ENCODE results near the gene GSG1.

GSG1 gene

DNA sequence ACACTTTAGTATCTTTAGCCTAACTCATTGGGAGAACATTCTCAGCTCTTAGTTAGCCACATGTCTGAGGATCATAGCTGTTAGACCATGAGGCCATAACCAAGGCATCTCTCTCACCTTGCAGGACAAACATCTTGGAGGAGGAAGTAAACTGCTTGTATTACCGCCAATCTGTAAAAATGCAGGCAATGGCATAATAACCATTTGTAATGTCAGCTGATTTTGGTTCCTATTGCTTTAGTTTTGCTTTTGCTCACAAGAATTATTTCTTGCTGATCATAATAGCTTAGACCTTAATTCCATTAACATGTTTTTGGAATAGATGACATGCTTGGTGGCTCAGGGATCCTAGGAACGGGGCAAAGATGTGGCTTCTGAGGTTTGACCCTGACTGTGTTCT is 16.4 kb upstream of the GSG1 start:
- DNase-seq (ENCODE audit: low read depth), result no peak

- DNase-seq (ENCODE audit: low read depth), result no peak
Measured at GRCh38 chr12:13117029-13117428, 13.6 kb upstream of the GSG1 start.

- no peak for DNase-seq (ENCODE audit: low read depth)
Measured at GRCh38 chr12:13116259-13116658, 12.8 kb upstream of the GSG1 start.

DNA sequence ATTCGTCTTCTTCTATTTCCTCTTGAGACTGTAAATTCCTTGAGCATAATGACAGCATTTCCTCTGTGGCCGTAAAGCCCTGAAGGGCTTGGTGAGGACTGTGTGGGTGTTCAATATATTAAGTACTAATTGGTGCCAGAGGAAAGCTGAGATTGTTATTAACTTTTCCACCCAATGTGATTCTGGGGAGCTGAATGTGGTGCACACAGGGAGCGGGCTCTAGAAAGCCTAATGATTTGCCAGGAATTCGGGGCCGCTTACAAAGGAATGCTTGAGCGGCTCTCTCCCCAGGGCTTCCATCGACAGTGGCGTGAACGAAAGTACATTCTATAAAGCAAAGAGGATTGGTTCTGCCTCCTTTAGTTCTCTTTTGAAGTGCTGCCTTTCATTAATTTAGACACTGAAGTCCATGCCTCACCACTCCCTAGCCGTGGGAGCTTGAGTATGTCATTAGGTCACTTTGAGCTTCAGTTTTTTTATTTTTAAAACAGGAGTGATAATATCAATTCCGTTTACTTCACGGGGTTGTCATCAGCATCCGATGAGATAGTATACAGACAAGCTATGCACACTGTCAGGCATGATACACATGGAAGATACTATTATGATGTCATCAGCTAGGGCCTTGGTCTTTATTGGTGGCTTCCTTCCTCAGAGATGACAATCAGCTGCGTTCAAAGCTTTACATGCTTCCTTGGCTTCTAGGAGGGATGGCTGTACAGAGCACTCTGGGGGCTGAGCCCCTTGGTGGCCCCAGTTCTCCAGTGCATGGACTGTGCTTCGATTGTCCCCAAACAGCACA is 11.0 kb upstream of the GSG1 start:
- no peak for DNase-seq (ENCODE audit: low read depth)

- DNase-seq (ENCODE audit: low read depth), result no peak
Measured at GRCh38 chr12:13112968-13113367, 9.5 kb upstream of the GSG1 start.

DNA sequence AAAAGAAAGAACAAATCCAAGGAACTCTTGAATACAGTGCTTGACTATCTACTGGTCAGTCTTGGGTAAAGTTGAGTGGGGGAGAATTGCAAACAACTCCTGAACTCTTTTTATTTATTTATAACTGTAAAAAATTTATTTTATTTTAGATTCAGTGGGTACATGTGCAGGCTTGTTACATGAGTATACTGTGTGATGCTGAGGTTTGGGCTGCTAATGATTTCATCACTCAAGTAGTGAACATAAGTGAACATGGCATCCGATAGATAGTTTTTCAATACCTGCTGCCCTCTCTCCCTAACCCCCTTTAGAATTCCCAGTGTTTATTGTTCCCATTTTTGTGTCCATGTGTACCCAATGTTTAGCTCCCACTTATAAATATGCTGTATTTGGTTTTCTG is 3.2 kb upstream of the GSG1 start:
- no peak for DNase-seq (ENCODE audit: low read depth)

- no peak for DNase-seq (ENCODE audit: low read depth)
Measured at GRCh38 chr12:13105781-13106180, 2.3 kb upstream of the GSG1 start.

DNA sequence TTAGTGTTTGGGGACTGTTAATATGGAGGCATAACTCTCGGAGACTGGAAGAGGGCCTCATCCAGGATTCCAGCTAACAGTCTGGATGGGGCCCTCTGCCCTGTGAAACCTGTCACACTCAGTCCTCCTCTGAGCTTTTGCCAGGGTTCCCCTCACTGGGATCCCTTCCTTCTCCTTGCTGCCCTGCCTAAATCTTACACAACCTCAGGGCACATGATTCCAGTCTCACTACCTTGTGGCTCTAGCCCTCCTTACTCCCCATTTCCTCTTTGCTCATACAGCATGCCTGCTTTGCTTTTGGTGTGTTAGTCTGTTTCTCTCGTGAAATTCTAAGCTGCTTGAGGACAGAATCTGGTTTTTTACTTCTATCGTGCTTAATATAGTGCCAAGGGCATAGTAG is 942 bp upstream of the GSG1 start:
- DNase-seq (ENCODE audit: low read depth), result no peak

DNA sequence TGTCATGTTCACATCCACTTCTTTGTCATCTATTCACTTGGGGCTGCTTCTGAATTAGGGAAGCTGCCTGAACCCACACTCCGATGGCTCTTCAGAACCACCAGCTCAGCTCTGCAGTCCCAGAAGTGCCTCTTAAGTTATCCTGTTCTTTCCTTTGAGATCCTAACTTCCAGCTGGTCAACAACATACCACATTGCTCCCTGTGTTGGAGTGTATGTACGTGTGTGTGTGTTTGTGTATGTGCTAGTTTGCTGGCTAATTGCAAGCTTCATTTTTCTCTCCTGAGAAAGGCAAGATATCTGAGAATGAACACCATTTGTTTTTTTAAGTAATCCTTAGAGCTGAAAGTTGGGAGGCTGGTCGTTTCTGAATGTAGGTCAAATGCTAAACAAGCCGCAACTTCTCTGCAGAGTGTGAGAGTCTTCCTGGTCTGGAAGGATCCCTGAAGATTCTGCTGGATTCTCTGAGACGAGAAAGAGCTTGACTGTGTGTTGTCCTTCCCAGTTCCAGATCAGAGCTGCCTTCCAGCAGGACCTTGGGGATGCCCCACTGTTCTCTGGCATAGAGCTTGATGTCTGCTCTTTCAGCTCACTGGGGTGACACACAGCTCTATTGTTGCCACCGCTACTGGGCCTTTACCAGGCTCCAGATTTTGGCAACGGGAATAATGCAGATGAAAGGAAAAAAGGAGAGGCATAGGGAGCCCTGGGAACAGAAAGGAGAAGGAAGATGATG is 839 bp downstream of the GSG1 start:
- no peak for DNase-seq (ENCODE audit: low read depth)

DNA sequence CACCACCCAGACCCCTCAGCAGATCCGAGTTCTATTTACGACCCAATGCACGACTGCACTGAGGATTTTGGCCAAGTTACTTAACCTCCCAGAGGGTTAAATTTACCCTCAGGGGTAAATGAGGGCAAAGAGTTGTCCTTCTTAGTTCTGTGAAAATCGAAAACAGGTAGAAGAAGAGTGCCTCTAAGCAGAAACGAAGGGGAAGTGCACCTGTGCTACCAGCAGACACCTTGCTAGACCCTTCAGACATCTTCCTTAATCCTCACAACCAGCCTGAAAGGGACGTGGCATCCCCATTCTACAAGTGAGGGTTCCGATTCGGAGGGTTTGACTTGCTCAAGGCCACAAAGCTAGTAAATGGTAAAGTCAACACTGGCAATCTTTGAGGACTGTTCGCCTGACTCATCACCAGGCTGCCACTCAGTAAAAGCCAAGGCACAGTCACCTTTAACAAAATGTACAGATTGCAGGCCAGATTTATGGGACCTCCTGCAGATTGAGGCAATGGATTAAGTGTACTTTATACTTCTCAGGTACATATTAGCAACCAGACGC is 1.6 kb downstream of the GSG1 start:
- DNase-seq (ENCODE audit: low read depth), result no peak

DNA sequence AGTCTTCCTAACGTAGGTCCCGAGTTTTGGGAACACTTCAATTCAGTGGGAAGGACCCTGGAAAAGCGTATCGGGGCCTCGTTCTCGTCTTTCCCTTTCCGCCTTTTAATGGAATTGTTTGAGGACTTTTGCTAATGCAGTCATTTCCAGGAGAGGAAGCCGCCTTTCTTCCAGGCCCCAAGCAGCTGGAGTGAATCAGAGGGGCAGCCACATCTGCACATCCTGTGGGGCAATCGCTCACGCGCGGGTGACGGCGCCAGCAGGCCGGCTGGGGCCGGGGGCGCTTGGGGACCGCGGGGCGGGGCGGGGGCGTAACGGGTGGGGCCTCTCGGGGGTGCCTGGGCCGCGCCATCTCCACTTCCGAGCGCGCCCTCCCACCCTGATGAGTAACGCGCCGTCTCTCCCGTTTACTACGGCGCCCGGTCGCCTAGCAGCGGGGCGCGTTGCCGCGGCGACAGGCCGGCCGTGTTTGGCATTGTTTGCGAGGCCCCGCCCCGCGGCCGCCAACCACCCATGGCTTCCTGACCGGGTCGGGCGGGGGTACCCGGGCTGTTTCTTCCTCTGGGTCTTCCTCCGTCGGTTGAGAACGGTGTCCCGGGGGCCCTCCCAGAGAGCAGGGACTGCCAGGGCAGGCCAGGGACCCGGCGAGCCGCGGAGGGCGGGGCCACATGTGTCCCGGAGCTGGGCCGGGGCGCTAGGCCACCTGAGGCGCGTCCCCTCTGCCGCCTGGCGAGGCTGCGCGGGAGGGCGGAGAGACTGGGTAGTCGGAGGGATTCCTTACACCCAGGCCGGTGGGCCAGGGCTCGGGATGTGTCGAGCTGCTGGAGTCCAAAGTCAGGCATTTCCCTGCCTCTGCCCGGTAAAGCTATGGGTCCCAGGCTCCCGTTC is 2.3 kb downstream of the GSG1 start:
- peak; percentile 86 for DNase-seq (ENCODE audit: low read depth)

GRCh38 chr12:13100605-13100881 is 2.9 kb downstream of the GSG1 start:
- no peak for DNase-seq (ENCODE audit: low read depth)

DNA sequence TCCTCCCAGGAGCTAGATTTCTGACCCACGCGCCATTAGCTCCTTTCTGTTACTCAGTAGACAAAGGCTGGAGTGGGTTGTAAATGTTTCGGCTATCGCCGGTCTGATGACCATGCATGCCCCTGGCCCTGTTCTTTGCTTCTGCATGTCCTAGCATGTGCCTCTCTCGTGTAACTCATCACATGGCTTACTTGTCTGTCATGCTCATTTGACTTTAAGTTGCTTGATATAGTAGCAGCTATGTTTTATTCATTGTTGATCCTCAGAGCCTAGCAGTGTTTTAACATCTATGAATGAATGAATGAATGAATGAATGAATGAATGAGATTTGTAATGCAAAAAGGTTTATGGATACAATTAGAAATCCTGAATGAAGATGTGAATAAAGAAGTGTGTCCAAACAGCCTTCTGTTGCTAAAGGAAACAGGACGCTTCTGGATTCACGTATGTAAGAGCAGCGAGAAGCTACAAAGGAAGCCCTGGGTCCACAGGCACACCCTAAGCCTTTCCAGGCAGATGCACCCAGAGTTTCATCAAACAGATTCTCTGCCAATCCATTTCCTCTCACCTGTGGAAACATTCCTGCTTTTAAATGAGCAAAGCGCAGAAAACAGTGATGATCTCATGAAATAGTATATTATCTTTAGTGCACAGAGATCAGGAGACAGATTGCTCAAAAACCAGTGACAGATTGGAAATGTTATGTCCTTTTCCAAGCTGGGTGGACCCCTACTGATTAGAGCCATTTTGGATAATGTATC is 3.4 kb downstream of the GSG1 start:
- no peak for DNase-seq (ENCODE audit: low read depth)

DNA sequence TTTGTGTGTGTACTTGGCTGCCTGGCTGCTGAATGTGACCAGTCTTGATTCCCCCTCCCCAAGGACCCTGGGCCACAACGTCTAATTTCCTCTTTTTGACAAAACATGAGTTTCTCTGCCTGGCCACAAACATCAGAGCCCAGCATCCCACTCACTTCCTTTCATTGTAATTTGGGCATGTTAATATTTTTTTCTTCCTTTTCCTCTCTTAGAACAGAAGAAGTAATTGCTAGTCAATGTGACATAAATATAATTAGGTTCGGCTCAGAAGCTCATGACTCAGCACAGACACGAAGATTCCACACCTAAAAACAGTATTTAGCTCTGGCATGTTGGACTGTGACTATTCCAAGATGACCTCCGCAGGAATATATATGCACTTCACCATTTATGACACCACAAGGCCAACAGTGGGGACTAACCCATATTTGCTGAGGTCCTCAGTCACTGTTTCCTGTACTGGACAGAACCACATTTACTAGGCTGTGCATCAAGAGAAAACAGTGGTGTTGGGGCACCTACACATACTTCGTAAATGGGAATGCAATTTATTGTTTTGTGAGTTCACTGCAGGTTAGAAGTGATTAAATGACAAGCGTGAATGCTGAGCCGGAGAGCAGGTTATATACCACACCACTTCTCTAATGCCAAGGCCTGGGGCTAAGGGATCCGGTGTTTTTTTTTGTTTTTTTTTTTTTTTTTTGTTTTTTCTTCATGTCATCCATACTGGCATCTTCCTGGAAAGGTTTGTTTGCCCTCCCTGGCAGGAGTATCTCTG is 4.2 kb downstream of the GSG1 start:
- DNase-seq (ENCODE audit: low read depth), result no peak

GRCh38 chr12:13097491-13098011 is 5.9 kb downstream of the GSG1 start:
- no peak for DNase-seq (ENCODE audit: low read depth)

- no peak for DNase-seq (ENCODE audit: low read depth)
Measured at GRCh38 chr12:13095266-13095995, 8.0 kb downstream of the GSG1 start.

GRCh38 chr12:13094367-13094766 is 9.1 kb downstream of the GSG1 start:
- DNase-seq (ENCODE audit: low read depth), result no peak

GRCh38 chr12:13093848-13094220 is 9.6 kb downstream of the GSG1 start:
- no peak for DNase-seq (ENCODE audit: low read depth)

- no peak for DNase-seq (ENCODE audit: low read depth)
Measured at GRCh38 chr12:13093191-13093847, 10.1 kb downstream of the GSG1 start.

- no peak for DNase-seq (ENCODE audit: low read depth)
Measured at GRCh38 chr12:13091832-13092231, 11.6 kb downstream of the GSG1 start.
